HL-60/S4 treated with phorbol 12-myristate 13-acetate at 8.2 ng/mL for 4 days and 3 days (cell line): ENCODE data around the gene AGER.
"Not testable (repeated sequence)": the region's sequence is repeated elsewhere in the genome, so short reads cannot be mapped to it uniquely, and the experiment has no call there.

Experiments used
- in situ Hi-C: fragments of 300-500 bp; cut with MboI; formaldehyde crosslinking; loops from 2 replicates; pipeline ENCODE4 v1.15.0; 2022; ENCODE audit warnings: low sequenced_read_pairs

AGER gene

GRCh38 chr6:32187725-32188380 is 3.8 kb upstream of the AGER start:
- in situ Hi-C loops, result not testable (repeated sequence)

- in situ Hi-C loops, result no loop called here
Measured at GRCh38 chr6:32187009-32187709, 3.1 kb upstream of the AGER start.

- in situ Hi-C loops, result not testable (repeated sequence)
Measured at GRCh38 chr6:32186151-32186840, 2.2 kb upstream of the AGER start.

DNA sequence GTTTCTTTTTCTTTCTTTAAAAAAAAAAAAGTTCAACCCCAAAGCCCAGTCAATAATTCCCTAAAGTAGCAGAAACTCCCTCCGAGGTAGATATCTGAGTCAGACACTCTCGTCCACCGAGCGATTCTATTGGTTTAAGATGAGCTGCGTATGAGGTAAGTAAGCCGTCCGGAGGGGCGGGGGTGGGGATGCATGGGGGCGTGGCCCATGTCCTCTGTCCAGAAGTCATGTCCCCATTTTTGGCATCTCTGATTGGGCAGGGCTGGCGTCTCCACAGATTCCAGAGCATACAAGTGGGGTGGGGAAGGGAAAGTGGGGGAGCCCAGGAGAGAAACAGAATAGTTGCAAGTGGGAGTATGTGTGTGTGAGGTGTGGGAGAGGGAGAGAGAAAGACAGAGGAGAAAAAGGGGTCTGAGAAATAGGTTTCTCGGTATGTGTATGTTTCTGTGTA is 1.7 kb upstream of the AGER start:
- in situ Hi-C loops, result not testable (repeated sequence)

DNA sequence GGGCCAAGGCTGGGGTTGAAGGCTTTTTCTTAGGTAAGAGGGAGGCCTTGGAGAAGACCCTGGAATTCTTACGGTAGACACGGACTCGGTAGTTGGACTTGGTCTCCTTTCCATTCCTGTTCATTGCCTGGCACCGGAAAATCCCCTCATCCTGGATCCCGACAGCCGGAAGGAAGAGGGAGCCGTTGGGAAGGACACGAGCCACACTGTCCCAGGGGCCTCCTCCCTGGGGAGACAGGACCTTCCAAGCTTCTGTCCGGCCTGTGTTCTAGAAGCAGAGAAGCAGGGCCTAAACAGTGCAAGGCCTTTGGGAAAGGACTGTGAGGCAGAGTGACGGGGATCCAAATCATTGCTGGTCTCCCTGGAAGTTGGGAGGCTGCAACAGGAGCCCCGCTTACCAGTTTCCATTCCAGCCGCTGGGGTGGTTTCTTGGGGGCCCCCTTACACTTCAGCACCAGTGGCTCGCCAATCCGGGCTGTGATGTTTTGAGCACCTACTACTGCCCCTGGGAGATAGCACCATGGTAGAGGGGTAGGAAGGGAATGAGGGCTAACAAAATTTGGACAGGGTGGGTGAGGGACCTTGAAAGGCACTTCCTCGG is 470 bp downstream of the AGER start:
- in situ Hi-C loops, result no loop called here

DNA sequence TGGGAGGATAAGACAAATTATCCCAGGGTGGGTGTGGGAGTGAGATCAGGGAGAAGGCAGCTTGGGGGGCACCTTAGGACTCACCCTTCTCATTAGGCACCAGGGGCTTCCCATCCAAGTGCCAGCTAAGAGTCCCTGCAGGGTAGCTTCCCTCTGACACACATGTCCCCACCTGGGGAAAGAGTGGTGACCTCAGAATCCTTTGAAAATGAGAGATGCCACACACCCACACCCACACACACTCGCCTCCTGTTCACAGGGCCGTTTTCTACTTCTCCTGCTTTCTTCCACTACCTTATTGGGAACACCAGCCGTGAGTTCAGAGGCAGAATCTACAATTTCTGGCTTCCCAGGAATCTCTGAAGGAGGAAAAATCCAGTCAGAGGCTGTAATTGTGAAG is 1.0 kb downstream of the AGER start:
- in situ Hi-C loops, result no loop called here

DNA sequence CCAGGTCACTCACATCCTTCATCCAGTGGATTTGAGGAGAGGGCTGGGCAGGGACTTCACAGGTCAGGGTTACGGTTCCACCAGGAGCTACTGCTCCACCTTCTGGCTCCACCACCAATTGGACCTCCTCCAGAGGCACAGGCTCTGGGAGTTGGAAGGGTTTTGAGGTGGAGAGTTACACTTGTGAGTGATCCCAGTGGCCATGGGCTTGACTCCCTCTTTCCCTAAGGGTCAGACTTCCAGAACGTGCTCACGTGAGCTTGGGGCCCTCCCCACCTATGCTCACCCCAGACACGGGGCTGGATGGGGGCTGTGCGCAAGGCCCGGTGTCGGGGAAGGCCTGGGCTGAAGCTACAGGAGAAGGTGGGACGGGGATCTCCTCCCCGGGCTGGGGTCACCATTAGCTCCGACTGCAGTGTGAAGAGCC is 1.5 kb downstream of the AGER start:
- in situ Hi-C loops, result no loop called here

- in situ Hi-C loops, result no loop called here
Measured at GRCh38 chr6:32181915-32182529, 2.0 kb downstream of the AGER start.

- in situ Hi-C loops, result no loop called here
Measured at GRCh38 chr6:32181148-32181702, 2.8 kb downstream of the AGER start.

- in situ Hi-C loops, result no loop called here
Measured at GRCh38 chr6:32179766-32180405, 4.2 kb downstream of the AGER start.

GRCh38 chr6:32178547-32179440 is 5.3 kb downstream of the AGER start:
- in situ Hi-C loops, result no loop called here

DNA sequence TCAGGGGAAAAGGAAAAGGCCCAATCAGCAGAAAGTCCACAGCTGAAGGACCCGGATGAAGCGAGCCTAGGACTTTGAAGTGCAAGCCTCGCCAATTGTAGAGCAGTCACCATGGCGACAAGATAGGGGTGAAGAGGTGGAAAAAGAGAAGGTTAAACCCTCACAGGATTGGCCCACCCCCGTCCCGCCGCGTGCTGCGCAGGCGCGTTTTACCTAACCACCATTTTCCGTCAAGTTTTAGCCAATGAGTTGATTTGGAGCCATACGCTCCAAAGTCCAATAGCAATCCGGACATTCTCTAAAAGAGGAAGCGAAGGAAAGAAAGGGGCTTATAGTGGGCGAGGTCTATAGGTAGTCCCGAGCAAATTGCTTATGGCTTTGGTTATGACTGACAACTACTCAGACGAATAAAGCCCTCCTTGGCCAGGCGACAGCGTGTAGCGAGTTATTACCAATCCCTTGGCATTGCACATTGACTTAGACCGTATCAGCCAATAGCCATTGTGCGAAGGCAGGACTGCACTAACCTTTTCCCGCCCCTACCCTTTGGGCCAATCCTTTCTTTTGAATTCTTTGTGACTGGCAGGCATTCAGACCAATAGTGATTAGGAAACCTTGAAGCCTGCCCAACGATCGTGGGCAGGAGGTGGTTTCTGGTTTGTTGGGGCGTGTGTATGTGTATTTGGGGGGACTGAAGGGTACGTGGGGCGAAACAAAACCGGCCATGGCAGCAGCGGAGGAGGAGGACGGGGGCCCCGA is 6.1 kb downstream of the AGER start, which contains the start of gene RNF5:
RNF5 (plus strand) TSS at position 618 of the 759 bp plus-strand sequence; CDS start at position 725, 107 bp downstream.
- in situ Hi-C loops, result no loop called here

DNA sequence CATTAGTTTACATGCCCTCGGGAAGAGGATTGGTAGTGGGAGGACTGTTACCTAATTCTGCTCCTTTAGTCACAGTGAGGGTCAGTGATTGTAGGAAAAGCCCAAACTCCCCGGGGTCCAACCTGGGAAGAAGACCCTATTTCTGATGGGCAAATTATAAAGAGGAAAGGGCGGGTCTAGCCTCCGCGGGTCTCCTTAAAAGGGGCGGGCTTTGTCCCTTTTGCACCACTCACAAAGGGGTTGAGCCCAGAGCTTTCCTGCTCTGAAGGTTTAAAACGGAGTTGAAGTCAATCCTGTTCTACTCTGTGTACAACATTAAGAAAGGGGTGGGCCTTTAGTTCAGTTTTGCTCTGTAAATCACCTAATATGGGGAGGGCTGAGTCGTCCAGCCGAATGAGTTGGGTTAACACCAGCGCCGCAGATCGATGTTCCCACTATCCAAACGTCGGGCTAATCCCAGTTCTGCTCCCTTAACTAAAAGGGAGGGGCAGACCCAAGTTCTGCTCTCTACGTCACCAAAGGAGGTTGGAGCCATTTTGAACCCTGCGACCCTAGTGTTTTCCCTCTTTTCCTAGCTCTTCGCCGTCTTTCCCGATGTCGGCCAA is 6.8 kb downstream of the AGER start:
- in situ Hi-C loops, result no loop called here

- in situ Hi-C loops, result no loop called here
Measured at GRCh38 chr6:32176476-32177182, 7.4 kb downstream of the AGER start.

DNA sequence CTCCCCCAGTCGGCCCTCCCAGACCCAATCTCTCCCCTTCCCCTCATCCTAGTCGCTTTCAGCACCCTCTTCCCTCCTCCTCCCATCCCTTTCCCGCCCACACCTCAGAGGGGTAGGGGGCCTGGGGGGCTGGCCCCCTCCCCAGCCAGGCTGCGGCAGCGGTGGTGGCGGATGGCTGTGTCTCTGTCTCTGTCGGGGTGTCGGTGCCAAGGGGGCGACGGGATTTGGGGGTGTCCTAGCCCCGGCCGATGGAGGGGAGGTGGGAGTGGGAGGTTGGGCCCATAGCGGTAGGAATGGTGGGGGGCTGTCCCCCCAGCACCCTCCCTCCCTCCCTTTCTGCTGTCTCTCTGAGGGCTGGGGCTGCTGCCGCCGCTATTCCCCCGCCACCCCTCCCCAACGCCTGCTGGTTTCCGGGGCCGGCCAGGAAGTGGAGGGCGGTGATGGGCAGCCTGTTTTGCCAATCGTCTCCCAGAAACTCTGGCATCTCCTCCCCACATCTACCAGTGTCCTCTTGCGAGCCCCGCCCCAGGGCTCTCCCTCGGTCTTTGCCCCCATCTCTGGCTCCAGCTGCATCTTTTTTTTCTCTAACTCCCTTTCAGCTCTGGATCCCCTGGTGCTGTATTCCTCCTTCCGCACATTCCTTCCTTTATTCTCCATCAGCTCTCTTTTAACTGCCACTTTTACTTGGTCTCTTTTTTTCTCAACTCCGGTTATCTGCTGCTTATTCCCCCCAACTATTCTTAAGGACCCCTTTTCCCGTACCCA is 8.2 kb downstream of the AGER start, which contains the start of gene AGPAT1:
AGPAT1 (minus strand) TSS at position 374 of the 765 bp plus-strand sequence. CDS start 4,588 bp downstream, outside the sequence.
- in situ Hi-C loops, result no loop called here

DNA sequence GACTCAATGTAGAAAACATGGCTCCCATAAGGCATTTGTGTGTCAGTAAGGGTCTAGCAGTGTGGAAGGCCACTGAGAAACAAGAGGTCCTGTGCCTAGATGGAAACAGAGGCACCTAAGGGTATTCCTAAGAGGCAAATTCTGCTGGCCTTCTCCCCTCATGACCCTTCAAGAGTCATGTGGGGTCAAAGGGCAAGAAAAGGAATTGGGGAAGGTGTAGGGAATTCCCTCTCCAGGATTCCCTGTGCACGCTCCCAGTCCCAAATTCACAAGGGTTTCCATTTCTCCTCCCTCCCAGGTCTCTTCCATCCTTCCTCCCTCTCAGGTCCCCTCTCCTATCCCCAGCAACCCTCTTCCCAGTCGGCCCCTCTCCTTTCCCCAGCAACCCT is 8.7 kb downstream of the AGER start:
- in situ Hi-C loops, result no loop called here

- in situ Hi-C loops, result no loop called here
Measured at GRCh38 chr6:32174416-32174815, 9.6 kb downstream of the AGER start.
